Calu3 (cell line): ENCODE results near the gene UBN2. TPM values are rescaled to one million over a fixed set of nuclear protein-coding genes. Genes with fewer than 3 reads are reported as not detected.
A peak's percentile ranks its signal among the peaks of the same experiment; 100 is the strongest.

ENCODE experiments used
- Bru-seq: library from RNA; stranded (reverse); fragments of 400-500 nt; gene quantifications from one replicate; lab custom pipeline; 2021; lab: Mats Ljungman, UMichigan
- BruChase-seq, 2 experiments: library from RNA; stranded (reverse); fragments of 400-500 nt; gene quantifications; one replicate each; lab custom pipeline; 2021; lab: Mats Ljungman, UMichigan
- BruUV-seq: library from RNA; stranded (reverse); fragments of 400-500 nt; replicated peaks from 2 replicates; lab custom pipeline; 2021; lab: Mats Ljungman, UMichigan
- CTCF ChIA-PET: fragments of 300-600 bp; sonication (Branson Sonifier 250); formaldehyde crosslinking; loops from one replicate; lab custom pipeline; 2022; ENCODE audit warnings: antibody characterized with exemption; lab: Charles Lee
- DNase-seq: peaks from one replicate; pipeline ENCODE4 v3.0.0; 2022
- H3K27ac Mint-ChIP-seq: one replicate; pipeline ENCODE4 v1.8.0; 2022; ENCODE audit warnings: mixed read lengths; ENCODE audit not compliant: unreplicated experiment
- H3K27me3 Mint-ChIP-seq: one replicate; pipeline ENCODE4 v1.8.0; 2022; ENCODE audit warnings: mixed read lengths; ENCODE audit not compliant: unreplicated experiment
- H3K36me3 Mint-ChIP-seq: one replicate; pipeline ENCODE4 v1.8.0; 2022; ENCODE audit warnings: mild to moderate bottlenecking, moderate library complexity, mixed read lengths; ENCODE audit not compliant: insufficient read depth, unreplicated experiment
- H3K4me1 Mint-ChIP-seq: one replicate; pipeline ENCODE4 v1.8.0; 2022; ENCODE audit warnings: mild to moderate bottlenecking, low read depth, mixed read lengths; ENCODE audit not compliant: unreplicated experiment
- H3K4me3 Mint-ChIP-seq: one replicate; pipeline ENCODE4 v1.8.0; 2022; ENCODE audit warnings: mild to moderate bottlenecking, low read depth, moderate library complexity, mixed read lengths; ENCODE audit not compliant: unreplicated experiment
- H3K9me3 Mint-ChIP-seq: one replicate; pipeline ENCODE4 v1.8.0; 2022; ENCODE audit warnings: low read depth, mixed read lengths; ENCODE audit not compliant: unreplicated experiment
- CTCF ChIP-seq: fragments of 200-600 bp; IDR thresholded peaks from one replicate; pipeline ENCODE4 v1.8.0; 2022; ENCODE audit warnings: antibody characterized with exemption; ENCODE audit not compliant: unreplicated experiment
- intact Hi-C: fragments of 100-400 bp; cut with micrococcal nuclease; formaldehyde crosslinking; loops from one replicate; pipeline ENCODE4 v1.10.0; 2022; ENCODE audit not compliant: unreplicated experiment
- long read RNA-seq: library from polyadenylated mRNA; stranded (forward); transcript quantifications from one replicate; pipeline ENCODE4 v2.0.0, GENCODE V29; 2022
- total RNA-seq: library from RNA; stranded (reverse); gene quantifications from 2 replicates; pipeline ENCODE4 v1.2.3, GENCODE V29; 2022

The UBN2 gene
- 19.2 and 23.0 TPM in 2 replicates for total RNA-seq
- Bru-seq, nascent RNA: percentile 74 among the genes with signal in this experiment
- percentile 73 among the genes with signal in this experiment for BruChase-seq, experiment 1, labeled RNA remaining after a 6-hour chase
- percentile 85 among the genes with signal in this experiment for BruChase-seq, experiment 2, labeled RNA remaining after a 2-hour chase
- long read RNA-seq, partial matches to known transcripts: 1 of 1 reads
- long read RNA-seq, other reads (novel, unspliced or antisense): 0 of 1 reads

DNA sequence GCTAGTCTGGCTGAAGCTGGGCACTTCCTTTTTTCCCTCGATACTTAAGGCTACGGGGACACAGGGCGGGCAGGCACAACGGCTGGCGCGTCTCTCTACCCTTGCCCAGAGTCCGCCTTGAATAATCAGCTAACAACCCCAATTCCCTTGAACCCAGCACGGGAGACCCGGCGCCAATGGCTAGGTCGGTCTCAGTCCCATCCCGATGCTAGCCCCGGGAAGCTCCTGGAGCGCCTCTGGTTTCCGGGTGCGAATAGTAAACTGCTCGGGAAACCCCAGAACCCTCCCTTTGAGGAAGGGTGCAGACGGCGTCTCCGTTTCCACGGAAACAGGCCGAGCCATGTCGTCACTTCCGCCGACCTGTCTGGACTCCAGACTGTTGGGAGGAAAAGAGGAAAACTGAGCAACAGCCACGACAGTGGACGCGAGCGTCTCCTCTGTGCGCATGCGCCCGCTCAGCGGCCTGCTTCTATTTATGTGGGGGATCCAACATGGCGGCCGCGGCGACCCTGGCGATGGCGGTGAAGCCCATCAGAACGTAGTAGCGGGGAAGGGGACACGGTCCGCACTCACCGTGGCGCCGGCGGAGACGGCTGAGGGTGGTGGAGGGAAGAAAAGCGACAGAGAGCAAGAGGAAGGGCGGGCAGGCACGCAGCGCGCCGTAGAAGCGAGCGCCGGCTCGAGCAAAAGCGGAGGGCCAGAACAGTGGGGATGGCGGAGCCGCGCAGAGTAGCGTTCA is at the start of gene UBN2:
Gene UBN2 (plus strand): TSS at position 464 of the 739 bp plus-strand sequence. CDS start 248 bp downstream, at position 712.
- TF ChIP-seq CTCF: no peak
- H3K4me3 Mint-ChIP-seq: peak within 1 kb of the TSS; percentile 81
- intact Hi-C loops: loop anchor here (10.0 kb wide), 1 partner anchor 126 kb away; the partner anchor contains the start of gene ZC3HAV1
- H3K27ac Mint-ChIP-seq: peak within 1 kb of the TSS; percentile 82
- CTCF ChIA-PET: no interaction called here
- DNase-seq: peak; percentile 95
- no peaks in the 10 kb centered on the region for H3K9me3 Mint-ChIP-seq
- no TSS peak for BruUV-seq
- H3K27me3 Mint-ChIP-seq: no peaks in the 10 kb centered on the region
- H3K4me1 Mint-ChIP-seq: peaks cover 9% of the 10 kb centered on the region
- H3K36me3 Mint-ChIP-seq: peaks cover 29% of the 10 kb centered on the region

DNA sequence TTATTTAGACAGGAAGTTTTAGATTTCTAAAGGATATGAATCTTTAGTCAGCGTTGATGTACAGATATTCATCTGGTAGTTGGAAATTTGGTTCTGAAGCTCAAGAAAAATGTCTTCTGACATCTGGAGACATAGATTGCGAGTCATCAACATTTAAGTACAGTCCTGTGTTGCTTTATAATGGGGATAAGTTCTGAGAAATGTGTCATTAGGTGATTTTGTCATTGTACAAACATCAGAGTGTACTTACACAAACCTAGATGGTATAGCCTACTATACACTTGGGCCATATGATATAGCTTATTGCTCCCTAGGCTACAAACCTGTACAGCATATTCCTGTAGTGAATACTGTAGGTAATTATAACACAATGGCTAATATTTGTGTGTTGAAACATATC is 49.6 kb upstream of the UBN2 start:
- no peak for TF ChIP-seq CTCF
- Mint-ChIP-seq H3K36me3 (no peaks in the 10 kb centered on the region), H3K4me1 (no peaks in the 10 kb centered on the region), H3K4me3 (no peak overlapping the region), H3K27ac (no peak overlapping the region), H3K27me3 (no peaks in the 10 kb centered on the region), H3K9me3 (no peaks in the 10 kb centered on the region)
- intact Hi-C loops: no loop called here
- BruUV-seq: no TSS peak
- DNase-seq: no peak
- CTCF ChIA-PET: no interaction called here

DNA sequence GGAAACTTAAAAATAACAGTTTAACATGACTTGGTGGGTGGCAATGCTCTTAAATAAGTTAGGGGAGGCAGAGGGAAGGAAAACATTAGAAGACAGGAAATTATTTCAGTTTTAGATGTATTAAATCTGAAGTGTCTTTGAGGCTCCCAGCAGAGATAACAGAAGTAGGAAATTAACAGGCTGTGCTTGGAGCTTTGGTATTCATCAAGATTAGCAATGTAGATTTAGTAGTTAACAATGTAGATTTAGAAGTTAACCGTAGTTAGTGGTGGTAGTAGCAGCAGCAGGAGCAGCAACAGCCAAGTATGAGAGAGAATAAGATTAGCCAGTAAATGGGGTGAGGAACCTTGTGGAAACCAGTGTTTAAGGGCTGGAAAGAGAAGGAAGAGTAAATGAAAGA is 48.7 kb upstream of the UBN2 start:
- intact Hi-C loops: no loop called here
- no peaks in the 10 kb centered on the region for H3K4me1 Mint-ChIP-seq
- CTCF ChIA-PET: no interaction called here
- H3K27ac Mint-ChIP-seq: no peak overlapping the region
- no peak for TF ChIP-seq CTCF
- H3K4me3 Mint-ChIP-seq: no peak overlapping the region
- BruUV-seq: no TSS peak
- no peak for DNase-seq
- H3K36me3 Mint-ChIP-seq: no peaks in the 10 kb centered on the region
- H3K9me3 Mint-ChIP-seq: no peaks in the 10 kb centered on the region
- H3K27me3 Mint-ChIP-seq: no peaks in the 10 kb centered on the region

- no peaks in the 10 kb centered on the region for H3K9me3 Mint-ChIP-seq
These were observed 47.8 kb upstream of the UBN2 start for GRCh38 chr7:139183251-139183650.

More at GRCh38 chr7:139183251-139183650, 47.8 kb upstream of the UBN2 start:
- Mint-ChIP-seq H3K4me3 (no peak overlapping the region), H3K27me3 (no peaks in the 10 kb centered on the region), H3K36me3 (no peaks in the 10 kb centered on the region), H3K4me1 (no peaks in the 10 kb centered on the region), H3K27ac (no peak overlapping the region)
- TF ChIP-seq CTCF: no peak
- CTCF ChIA-PET: no interaction called here
- intact Hi-C loops: no loop called here
- BruUV-seq: no TSS peak
- DNase-seq: no peak
